Measurements from ENCODE around the gene SLC4A1AP.

DNA sequence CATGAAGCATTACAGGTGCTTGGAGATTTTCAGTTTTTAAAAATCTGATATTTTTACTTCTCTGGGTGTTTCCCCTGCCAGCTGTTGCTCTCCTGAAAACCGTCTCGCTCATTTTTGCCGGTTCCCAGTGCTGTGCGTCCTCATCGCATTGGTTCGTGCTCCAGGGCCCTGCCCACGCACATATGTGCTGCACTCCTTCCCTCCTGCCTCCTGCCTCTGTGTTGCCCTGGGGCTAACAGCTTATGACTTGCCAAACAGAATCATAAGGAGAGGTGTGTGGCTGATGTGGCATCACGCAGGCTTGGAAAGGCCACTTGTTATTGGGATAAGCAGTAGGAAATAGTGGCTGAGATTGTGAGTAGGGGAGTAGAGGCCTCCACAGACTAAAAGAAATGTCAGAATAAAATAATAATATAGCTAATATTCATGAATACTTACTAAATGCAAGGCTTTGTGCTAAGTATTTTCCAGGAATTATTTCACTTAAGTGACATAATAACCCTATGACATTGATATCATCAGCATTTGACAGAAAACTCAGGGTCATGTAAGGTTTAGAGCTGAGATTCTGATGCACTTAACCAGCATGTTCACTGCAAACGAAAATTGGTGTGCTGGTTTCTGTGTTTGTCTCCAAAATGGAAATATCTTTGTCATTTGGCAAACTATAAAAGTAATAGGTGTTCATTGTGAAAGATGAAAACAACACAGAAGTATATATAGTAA, 53.5 kb downstream of the SLC4A1AP start:
- no peak for TF ChIP-seq BHLHE40 (IDR thresholded peaks at IDR 0.05; ENCODE audit: borderline replicate concordance in 1 of 2, low read depth in 2 of 2, low read length in 1 of 2)
- no peak for TF ChIP-seq POLR2A (IDR thresholded peaks at IDR 0.05; ENCODE audit: low read depth, low read length)
- TF ChIP-seq NFYA (IDR thresholded peaks at IDR 0.05; ENCODE audit: borderline replicate concordance, low read depth, low read length), result no peak
- TF ChIP-seq LARP7 (IDR thresholded peaks at IDR 0.05), result no peak
- no peak for TF ChIP-seq EGR1 (IDR thresholded peaks at IDR 0.05; ENCODE audit: borderline replicate concordance in 1 of 2, low read depth in 2 of 2, low read length in 2 of 2)
- TF ChIP-seq, protein P1, sequence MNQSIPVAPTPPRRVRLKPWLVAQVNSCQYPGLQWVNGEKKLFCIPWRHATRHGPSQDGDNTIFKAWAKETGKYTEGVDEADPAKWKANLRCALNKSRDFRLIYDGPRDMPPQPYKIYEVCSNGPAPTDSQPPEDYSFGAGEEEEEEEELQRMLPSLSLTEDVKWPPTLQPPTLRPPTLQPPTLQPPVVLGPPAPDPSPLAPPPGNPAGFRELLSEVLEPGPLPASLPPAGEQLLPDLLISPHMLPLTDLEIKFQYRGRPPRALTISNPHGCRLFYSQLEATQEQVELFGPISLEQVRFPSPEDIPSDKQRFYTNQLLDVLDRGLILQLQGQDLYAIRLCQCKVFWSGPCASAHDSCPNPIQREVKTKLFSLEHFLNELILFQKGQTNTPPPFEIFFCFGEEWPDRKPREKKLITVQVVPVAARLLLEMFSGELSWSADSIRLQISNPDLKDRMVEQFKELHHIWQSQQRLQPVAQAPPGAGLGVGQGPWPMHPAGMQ (IDR thresholded peaks at IDR 0.05; ENCODE audit: borderline replicate concordance), result no peak
- TF ChIP-seq, protein P2, sequence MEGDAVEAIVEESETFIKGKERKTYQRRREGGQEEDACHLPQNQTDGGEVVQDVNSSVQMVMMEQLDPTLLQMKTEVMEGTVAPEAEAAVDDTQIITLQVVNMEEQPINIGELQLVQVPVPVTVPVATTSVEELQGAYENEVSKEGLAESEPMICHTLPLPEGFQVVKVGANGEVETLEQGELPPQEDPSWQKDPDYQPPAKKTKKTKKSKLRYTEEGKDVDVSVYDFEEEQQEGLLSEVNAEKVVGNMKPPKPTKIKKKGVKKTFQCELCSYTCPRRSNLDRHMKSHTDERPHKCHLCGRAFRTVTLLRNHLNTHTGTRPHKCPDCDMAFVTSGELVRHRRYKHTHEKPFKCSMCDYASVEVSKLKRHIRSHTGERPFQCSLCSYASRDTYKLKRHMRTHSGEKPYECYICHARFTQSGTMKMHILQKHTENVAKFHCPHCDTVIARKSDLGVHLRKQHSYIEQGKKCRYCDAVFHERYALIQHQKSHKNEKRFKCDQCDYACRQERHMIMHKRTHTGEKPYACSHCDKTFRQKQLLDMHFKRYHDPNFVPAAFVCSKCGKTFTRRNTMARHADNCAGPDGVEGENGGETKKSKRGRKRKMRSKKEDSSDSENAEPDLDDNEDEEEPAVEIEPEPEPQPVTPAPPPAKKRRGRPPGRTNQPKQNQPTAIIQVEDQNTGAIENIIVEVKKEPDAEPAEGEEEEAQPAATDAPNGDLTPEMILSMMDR (IDR thresholded peaks at IDR 0.05 in 2 of 3, conservative IDR thresholded peaks at IDR 0.05 in 1 of 3; ENCODE audit: control insufficient read depth in 2 of 3, extremely low read depth in 1 of 3, insufficient read depth in 1 of 3, low read depth in 3 of 3, low read length in 3 of 3), result no peak
- TF ChIP-seq, protein P3, sequence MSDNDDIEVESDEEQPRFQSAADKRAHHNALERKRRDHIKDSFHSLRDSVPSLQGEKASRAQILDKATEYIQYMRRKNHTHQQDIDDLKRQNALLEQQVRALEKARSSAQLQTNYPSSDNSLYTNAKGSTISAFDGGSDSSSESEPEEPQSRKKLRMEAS (IDR thresholded peaks at IDR 0.05; ENCODE audit: low read depth, low read length), result no peak
- TF ChIP-seq MEF2A (IDR thresholded peaks at IDR 0.05; ENCODE audit: insufficient read depth, low read depth, low read length), result no peak
- no peak for TF ChIP-seq CREB1 (IDR thresholded peaks at IDR 0.05; ENCODE audit: low read depth)
- no peak for TF ChIP-seq NRF1 (conservative IDR thresholded peaks at IDR 0.05; ENCODE audit: low read depth, low read length)
- TF ChIP-seq, protein P4, sequence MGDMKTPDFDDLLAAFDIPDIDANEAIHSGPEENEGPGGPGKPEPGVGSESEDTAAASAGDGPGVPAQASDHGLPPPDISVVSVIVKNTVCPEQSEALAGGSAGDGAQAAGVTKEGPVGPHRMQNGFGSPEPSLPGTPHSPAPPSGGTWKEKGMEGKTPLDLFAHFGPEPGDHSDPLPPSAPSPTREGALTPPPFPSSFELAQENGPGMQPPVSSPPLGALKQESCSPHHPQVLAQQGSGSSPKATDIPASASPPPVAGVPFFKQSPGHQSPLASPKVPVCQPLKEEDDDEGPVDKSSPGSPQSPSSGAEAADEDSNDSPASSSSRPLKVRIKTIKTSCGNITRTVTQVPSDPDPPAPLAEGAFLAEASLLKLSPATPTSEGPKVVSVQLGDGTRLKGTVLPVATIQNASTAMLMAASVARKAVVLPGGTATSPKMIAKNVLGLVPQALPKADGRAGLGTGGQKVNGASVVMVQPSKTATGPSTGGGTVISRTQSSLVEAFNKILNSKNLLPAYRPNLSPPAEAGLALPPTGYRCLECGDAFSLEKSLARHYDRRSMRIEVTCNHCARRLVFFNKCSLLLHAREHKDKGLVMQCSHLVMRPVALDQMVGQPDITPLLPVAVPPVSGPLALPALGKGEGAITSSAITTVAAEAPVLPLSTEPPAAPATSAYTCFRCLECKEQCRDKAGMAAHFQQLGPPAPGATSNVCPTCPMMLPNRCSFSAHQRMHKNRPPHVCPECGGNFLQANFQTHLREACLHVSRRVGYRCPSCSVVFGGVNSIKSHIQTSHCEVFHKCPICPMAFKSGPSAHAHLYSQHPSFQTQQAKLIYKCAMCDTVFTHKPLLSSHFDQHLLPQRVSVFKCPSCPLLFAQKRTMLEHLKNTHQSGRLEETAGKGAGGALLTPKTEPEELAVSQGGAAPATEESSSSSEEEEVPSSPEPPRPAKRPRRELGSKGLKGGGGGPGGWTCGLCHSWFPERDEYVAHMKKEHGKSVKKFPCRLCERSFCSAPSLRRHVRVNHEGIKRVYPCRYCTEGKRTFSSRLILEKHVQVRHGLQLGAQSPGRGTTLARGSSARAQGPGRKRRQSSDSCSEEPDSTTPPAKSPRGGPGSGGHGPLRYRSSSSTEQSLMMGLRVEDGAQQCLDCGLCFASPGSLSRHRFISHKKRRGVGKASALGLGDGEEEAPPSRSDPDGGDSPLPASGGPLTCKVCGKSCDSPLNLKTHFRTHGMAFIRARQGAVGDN (IDR thresholded peaks at IDR 0.05), result no peak
- TF ChIP-seq MYC (IDR thresholded peaks at IDR 0.05; ENCODE audit: insufficient read depth, insufficient read length, insufficient replicate concordance, low read length, severe bottlenecking), result no peak
- no peak for TF ChIP-seq TCF12 (IDR thresholded peaks at IDR 0.05; ENCODE audit: low read depth, low read length)
